G401 (cell line): Measurements from ENCODE around the gene KCTD4. TPM values are rescaled to one million over a fixed set of nuclear protein-coding genes. Genes with fewer than 3 reads are reported as not detected.

Source experiments
- DNase-seq: peaks from one replicate; pipeline ENCODE4 v3.0.0-alpha.2; 2015; ENCODE audit warnings: low spot score
- in situ Hi-C: cut with HindIII; loops from 2 replicates; pipeline ENCODE4 v1.10.0; 2016; ENCODE audit warnings: low sequenced_read_pairs, mixed read lengths
- total RNA-seq: library from RNA; depleted of rRNA; stranded (reverse); fragments of >200 nt; shearing (Covaris generic); gene quantifications from 2 replicates; pipeline ENCODE4 v1.2.3, GENCODE V29; 2014; rRNA removed

KCTD4 gene
- total RNA-seq, 1 experiment from 2014 or later: not detected

DNA sequence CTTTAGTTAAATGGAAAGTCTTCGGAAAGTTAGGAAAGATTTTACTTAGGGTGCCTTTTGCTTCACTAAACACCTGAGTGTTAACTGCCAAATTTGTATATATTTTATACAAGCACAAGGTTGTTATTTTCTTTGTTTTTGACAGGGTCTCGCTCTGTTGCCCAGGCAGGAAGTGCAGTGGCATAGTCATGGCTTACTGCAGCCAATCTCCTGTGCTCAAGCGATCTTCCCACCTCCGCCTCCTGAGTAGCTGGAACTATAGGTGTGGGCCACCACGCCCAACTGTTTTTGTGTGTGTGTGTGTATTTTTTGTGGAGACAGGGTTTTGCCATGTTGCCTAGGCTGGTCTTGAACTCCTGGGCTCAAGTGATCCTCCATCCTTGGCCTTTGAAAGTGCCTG, 16.2 kb downstream of the KCTD4 start:
- in situ Hi-C loops: no loop called here
- no peak for DNase-seq

DNA sequence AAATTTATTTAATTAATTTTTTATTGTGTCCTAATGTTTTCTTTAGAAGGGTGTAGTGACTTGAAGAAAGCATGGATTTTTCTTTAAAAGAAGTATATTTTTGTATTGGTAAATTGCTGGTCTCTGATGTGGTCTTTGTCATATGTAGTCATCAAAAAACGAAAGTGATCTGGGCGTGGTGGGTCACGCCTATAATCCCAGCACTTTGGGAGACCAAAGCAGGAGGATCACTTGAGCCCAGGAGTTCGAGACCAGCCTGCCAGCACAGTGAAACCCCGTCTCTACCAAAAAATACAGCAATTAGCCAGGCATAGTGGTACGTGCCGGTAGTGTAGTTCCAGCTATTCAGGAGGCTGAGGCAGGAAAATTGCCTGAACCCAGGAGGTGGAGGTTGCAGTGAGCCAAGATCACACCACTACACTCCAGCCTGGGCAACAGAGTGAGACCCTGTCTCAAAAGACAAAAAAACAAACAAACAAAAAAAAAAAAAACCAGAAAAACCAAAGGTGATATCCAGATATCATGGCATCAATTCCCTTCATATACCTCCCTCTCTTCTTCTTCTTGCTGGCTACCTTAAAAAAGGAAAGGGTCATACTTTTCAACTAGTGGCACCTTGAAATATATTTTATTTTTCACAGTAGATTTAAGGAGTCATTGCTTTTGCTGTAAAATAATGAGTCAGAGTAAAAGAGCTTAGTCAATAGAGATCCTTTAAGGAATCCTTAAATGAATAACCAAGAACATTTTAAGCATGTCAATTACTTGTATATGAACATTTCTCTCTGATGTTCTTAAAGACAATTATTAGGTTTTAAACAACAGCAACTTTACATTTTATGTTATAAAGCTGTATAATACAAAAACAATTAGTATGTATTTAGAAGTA, 19.9 kb downstream of the KCTD4 start:
- in situ Hi-C loops: no loop called here
- DNase-seq: no peak

DNA sequence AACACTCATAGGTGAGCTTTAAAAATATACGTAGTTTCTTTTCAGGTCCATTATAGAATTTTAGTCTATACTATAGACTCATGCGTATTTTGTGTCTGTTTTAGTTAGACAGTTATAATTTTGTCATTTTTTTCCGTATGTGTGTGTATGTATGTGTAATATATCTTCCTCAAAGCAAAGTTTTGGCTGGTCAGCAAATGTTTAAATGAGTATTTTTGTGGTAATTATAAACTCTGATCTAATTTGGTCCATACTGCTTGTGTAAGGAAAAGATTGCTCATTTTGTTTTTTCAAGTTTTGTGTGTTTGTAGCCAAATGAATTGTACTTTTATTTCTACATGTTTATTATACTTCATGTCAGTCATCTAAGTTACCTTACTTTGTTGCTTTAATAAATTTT, 20.5 kb downstream of the KCTD4 start:
- in situ Hi-C loops: no loop called here

DNA sequence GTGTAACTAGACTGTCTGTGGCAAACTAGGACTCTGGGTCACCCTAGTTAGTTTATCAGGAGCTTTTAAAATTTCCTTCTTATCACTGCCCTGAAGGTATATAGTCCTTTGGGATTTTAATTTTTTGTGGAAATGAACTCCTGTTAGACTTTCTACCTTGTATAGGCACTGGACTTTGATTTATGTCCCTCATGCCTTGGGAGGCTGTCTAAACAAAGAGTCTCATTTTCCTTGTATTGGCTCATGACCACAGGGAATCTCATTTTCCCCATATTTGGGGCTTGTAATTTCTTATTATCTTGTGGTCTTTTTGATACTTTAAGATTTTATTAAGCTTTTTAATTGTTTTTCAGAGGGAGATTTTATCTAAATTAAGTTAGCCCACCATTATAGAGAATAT, 21.4 kb downstream of the KCTD4 start:
- DNase-seq: no peak
- in situ Hi-C loops: no loop called here

More for the DNA sequence above, 20.5 kb downstream of the KCTD4 start:
- DNase-seq: no peak

DNA sequence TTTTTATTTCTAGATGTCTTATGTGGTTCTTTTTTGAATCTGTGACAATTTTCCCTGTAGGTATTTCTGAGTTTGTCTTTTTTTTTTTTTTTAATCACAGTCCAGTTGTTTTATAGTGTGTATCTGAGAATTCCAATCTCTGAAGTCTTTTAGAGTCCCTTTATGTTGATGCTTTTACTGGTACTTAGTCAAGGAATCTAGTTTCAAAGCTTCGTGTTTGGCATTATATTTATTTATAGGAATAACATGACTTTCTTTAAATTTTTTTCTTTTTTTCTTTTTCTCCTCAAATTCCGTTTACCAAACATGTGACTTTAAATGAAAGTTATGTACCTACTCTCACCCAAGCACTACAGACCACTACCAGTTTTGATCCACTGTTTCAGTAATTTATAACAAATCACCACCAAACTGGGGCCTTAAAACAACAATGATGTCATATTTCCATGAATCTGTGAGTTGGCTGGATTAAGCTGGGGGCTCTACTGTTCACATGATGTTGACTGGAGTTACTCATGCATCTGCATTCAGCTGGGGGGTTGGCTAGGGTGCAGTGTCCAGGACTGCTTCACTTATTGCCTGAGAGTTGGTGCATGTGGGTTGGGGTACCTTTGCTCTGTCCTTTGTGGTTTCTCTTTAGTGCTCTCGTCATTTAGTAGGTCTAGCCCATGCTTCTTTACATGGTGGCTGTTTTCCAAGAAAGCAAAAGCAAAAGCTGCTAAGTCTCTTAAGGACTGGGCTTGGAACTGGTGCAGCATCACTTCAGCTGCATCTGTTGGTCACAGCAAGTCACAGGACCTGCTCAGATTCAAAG, 22.3 kb downstream of the KCTD4 start:
- in situ Hi-C loops: no loop called here
- no peak for DNase-seq

DNA sequence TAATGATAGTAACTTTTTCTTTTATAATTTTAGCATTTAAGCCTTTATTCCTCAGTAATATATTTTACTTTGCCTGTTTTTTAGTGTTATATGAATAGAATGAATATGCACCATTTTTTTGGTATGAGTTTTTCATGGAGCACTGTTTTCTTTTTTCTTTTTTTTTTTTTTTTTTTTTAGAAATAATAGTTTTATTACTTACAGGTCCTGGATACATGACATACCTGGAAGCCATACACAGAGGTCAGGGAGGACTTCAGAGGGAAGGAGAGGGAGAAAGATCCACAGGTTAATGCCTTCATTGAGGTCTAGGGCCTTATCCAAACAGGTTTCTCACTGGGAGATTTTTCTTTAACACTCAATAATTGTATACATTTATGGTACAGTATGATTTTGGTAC, 26.4 kb downstream of the KCTD4 start:
- in situ Hi-C loops: no loop called here
- DNase-seq: no peak

DNA sequence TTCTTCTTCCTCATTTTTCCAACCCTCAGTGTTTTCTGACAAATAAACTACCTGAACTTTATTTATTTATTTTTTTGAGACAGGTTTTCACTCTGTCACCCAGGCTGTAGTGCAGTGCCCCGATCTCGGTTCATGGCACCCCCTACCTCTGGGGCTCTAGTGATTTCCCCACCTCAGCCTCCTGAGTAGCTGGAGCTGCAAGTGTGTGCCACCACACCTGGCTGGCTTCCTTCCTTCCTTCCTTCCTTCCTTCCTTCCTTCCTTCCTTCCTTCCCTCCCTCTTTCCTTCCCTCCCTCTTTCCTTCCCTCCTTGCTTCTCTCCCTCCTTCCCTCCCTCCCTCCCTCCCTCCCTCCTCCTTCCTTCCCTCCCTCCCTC, 32.3 kb downstream of the KCTD4 start:
- no peak for DNase-seq
- in situ Hi-C loops: no loop called here

DNA sequence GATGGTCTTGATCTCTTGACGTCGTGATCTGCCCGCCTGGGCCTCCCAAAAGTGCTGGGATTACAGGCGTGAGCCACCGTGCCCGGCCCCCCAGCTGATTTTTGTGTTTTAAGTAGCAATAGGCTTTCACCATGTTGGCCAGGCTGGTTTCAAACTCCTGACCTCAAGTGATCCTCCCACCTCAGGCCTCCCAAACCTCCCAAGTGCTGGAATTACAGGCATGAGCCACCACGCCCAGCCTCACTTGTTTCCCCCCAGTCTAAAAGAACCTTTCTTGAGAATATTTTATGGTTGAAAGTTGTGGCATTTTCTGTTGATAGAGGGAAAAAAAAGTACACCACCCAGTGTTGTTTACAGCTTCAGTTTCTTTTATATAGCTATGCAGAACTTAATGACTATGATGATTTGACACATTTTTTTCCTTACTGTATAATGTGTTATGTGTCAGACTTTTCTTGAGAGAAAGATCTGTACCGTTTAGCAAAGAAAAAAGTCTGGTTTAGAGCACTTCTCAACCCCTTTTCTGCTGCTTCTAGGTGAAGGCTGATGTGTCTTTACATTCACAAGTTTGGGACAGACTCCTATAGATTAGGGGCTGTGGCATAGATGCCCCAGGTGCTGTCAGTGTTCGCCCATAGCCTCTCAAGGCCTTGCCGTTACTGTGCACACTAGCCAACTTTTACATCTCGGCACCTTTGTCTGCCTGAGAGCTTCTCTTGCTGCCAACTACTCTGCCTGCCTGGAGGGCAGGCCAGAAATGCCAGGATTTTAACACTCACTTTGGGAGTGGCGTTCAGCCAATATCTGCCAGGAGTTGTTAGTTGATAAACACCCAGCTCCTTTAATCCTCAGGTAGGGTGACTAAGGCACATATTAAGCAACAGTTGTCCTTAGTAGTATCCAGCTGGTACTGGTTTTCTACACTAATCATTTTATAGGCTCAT, 33.0 kb downstream of the KCTD4 start:
- no peak for DNase-seq
- in situ Hi-C loops: no loop called here

DNA sequence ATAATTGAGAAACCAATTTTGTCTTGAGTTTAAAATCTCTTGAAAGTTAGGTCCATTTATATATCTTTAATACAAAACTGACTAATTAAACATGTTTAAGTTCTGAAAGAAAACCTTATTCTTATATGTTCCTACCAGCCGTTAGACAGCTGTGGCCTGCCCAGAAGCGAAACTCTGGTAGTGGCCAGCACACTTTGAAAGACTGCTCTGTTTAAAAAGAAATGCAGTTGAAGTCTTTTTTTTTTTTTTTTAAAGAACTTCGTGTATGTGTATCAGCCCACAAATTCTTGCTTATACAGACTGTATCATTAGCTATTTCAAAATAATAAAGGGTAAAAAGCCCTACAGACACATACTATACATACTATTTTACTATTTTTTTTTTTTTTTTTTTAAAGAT, 34.0 kb downstream of the KCTD4 start:
- DNase-seq: no peak
- in situ Hi-C loops: no loop called here

DNA sequence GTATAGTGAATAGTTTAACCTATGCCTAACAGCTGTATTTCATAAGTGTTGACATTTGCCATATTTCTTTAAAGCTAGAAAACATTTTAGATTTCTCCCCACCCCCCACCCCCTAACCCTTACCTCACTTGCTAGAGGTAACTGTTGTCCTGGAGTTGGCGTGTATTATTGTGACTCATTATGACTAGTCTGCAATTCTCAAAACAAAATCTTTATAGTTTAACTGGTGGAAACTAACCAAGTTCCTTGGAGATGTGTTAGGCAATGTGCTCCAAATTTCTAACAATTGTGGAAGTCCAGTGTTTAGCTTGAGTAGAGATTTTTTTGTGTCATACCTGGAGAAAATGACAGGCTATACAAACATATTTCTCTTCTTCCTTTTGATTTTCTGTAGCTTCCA, 38.0 kb downstream of the KCTD4 start:
- no peak for DNase-seq
- in situ Hi-C loops: no loop called here

DNA sequence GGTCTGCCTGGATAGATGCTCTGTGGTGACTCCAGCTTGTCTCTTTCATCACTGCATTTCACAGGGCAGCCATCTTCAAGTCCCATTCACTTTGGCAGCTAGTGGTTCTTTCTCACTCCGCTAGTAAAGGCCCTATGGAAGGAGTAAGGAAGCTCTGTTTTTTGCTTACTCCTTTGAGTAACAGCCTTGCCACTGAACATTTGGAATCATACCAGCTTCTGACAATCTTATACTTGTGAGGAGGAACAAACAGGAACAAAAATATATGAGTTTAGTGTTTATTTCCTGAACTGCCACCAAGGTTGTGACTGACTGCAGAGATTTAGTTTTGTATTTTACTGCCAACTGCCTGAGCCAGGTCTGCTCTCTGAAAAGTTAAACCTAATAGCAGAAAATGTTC, 38.7 kb downstream of the KCTD4 start:
- DNase-seq: no peak
- in situ Hi-C loops: no loop called here

DNA sequence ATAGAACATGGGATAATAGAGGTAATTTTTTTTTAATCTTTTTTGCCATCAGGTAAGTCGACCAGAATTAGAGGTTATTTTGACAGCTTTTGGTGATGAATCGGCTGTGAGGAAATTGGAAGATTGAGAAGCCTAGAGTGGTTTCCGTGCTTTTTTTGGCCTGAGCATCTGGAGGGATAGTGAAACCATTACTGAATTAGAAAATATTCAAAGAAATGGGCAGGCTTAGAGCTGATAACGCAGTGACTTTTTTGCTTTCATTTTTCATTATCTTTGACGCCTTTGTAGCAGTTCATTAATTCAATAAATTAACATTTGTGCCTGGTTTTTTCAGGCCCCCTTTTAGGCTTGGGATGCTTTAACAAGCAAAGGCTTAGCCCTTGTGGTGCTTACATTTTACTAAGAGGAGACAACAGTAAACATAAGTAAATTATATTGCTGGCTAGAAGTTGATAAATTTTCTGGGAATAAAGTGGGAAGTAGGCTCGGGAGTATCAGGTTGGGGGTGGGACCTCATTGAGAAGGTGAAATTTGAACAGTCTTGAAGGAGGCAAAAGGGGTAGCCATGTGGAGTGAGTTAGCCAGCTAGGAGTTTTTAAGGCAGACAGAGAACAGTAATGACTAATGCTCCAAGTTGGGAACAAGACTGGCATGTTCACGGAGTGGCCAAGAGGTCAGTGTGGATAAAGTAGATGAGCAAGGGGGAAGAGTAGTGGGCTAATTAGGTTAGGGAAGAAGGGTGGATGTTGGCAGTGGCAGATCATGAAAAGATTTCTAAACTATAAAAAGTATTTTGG, 44.1 kb downstream of the KCTD4 start:
- in situ Hi-C loops: no loop called here
- no peak for DNase-seq

DNA sequence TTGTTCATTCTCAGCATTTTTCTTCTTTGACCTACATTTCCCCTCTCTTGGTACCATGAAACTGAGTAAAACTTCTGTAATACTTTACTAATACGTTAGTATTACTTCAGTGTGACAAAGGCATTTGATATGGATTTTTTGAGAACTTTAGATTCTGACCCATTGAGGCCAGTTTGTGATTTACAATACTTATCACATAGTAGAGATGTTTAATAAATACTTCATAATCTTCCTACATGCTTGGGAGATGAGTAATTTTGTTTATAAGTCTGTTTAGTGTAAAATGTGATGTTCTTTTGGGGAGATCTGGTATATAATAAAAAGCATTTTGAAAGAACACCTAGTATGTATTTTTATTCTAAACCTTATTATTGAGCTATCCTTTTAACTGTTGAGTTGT, 50.9 kb downstream of the KCTD4 start:
- in situ Hi-C loops: no loop called here
- DNase-seq: no peak

DNA sequence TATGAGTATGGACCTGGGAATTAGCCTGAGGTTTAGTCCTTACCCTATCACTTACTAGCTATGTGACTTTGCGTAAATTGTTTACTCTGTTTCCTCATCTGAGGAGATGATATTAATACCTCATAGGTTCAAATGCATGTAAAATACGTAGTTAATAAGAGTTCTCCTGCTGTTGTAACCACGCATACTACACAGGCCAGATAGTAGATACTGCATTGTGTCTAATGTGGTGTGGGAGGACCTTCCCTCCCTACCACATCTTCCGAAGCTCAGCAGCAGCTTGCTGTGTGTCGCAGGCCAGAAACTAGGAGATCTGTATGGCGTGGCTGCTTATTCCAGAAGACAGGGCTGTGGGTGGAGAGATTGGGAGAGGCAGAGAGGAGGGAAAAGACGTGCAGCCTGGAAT, 57.5 kb downstream of the KCTD4 start:
- in situ Hi-C loops: no loop called here
- no peak for DNase-seq

Other genes with a start within 250 kb of the KCTD4 start
- 10.1 and 10.6 TPM in 2 replicates for gene NUFIP1, start 211.6 kb downstream of the KCTD4 start, total RNA-seq
- 26.4 and 37.0 TPM in 2 replicates for gene GPALPP1, start 211.5 kb downstream of the KCTD4 start, total RNA-seq
- 42.2 and 47.5 TPM in 2 replicates for gene GTF2F2, start 80.5 kb downstream of the KCTD4 start, total RNA-seq
- gene TPT1, start 140.1 kb upstream of the KCTD4 start, total RNA-seq: 1,171 and 1,350 TPM in 2 replicates
- gene SLC25A30, start 217.3 kb upstream of the KCTD4 start, total RNA-seq: 3.8 and 5.8 TPM in 2 replicates